ENCODE measurements around the gene MRPL28. TPM values are rescaled to one million over a fixed set of nuclear protein-coding genes. Genes with fewer than 3 reads are reported as not detected.

Gene MRPL28
- 51.7 and 69.3 TPM in 2 replicates for total RNA-seq

DNA sequence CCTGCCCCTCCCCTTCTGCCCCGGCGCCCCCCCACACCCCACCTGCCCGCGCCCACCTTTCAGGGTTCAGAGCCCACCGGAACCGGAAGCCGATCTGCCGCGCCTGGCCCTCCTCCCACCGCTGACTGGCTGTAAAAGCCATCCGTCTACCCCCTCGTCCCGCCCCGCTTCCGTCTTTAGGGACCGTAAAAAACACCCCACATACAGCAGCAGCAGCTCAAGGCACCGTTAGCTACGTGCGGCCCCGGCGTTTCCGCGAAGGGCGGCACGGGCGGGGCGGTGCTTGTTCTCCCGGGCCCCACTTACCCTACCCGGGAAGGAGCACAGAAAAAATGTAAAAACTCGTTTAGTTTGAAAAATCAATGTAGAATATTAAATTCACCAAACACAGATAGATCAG is at the start of gene MRPL28:
TSS of gene MRPL28 (minus strand) at position 96 of the 400 bp plus-strand sequence. CDS start 320 bp downstream, outside the sequence.

DNA sequence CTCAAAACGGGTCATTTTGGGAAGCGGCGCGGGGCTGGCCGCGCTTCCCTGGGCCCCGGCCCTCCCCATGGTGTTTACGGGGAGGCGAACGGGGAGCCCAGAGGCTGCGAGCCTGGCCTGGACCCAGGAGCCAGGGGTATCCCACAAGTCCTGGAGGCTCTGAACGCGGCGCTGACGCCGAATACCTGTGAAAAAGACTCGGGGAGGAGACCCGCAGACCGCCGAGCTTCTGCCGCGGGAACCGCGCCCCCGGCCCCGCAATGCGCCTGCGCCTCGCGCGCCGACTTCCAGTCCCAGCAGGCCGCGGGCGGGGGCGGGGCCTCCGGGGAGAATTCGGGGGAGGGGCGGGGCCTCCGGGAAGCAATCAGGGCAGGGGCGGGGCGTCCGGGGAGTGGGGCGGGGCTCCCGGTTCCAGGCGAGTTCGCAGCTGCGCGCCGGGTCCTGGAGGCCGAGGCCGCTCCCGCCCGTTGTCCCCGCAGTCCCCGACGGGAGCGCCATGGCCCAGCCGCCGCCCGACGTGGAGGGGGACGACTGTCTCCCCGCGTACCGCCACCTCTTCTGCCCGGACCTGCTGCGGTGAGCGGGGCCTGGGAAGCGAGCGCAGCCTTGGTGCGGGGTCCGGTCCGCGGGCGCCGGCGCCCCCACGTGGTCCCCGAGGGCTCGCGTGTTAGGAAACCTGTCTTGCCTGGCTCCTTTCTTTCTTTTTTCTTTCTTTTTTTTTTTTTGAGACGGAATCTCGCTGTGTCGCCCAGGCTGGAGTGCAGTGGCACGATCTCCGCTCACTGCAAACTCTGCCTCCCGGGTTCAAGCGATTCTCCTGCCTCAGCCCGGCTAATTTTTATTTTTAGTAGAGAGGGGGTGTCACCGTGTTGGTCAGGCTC is 31.4 kb upstream of the MRPL28 start, which contains the start of gene DECR2:
TSS of gene DECR2 (plus strand) at position 418 of the 881 bp plus-strand sequence. CDS start at position 497, 79 bp downstream.

DNA sequence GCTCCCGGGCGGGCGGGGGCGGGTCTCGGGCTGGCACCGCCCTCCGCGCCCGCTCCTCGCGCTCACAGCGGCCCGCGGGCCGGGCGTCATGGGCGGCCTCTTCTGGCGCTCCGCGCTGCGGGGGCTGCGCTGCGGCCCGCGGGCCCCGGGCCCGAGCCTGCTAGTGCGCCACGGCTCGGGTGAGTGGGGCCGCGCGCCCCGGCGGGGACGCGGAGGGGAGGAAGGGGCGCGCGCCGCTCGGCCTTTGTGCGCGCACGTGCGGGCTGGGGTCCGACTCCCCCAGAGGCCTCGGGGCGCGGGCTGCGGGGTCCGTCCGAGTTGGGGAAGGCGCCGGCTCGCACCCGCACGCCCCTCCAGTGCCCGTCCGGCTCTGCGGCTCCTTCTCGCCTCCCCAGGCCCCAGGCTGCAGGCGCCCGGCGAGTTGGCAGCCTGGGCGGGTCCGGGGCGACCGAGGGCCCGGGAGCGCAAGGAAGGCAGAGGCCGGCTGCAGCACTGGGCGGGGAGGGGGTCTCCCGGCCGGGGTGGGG is 26.9 kb upstream of the MRPL28 start, which contains the start of gene NME4:
TSS of gene NME4 (plus strand) at position 65 of the 527 bp plus-strand sequence. CDS start at position 89, 24 bp downstream.

DNA sequence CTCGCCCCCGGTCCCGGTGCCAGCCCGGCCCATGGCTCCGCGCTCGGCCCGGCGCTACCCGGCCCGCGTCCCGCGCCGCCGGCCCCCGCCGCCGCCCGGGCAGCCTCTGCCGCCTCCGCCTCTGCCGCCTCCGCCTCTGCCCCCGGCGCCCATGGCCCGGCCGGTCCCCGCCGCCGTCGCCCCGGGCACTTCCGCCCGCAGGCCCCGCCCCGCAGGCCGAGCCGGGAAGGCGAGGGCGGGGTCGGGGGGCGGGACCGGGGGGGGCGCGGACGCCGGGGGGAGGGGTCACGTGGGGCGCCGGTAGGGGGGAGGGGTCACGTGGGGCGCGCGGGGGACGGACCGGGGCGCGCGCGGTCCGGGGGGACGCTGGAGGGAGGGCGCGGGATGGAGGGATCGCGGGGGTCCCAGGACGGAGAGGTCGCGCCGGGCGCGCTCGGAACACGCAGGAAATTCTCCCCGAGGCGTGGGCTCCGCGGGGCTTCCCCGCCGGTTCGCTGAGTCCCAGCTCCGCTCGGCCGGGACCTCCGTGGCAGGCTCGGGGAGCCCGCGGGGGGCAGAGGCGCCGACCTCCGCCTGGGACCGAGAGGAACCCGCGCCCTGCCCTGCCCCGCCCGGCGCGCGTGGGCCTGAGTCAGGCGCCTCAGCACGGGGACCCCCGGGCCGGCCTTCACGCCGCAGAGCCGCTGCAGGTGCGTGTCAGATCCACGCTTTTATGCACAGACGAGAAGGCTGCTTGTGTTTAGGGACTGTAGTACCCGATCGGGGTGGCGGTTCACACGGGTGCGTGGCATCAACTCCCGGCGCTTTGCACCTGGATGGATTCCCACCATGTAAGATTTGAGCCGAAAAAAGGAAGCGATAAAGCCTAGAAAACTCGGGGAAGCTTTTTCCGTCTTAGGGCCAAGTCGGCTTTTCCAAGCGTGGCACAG is 11.7 kb upstream of the MRPL28 start, which contains the start of gene PGAP6:
TSS of gene PGAP6 (minus strand) at position 190 of the 929 bp plus-strand sequence. CDS start at position 33, 157 bp downstream.

DNA sequence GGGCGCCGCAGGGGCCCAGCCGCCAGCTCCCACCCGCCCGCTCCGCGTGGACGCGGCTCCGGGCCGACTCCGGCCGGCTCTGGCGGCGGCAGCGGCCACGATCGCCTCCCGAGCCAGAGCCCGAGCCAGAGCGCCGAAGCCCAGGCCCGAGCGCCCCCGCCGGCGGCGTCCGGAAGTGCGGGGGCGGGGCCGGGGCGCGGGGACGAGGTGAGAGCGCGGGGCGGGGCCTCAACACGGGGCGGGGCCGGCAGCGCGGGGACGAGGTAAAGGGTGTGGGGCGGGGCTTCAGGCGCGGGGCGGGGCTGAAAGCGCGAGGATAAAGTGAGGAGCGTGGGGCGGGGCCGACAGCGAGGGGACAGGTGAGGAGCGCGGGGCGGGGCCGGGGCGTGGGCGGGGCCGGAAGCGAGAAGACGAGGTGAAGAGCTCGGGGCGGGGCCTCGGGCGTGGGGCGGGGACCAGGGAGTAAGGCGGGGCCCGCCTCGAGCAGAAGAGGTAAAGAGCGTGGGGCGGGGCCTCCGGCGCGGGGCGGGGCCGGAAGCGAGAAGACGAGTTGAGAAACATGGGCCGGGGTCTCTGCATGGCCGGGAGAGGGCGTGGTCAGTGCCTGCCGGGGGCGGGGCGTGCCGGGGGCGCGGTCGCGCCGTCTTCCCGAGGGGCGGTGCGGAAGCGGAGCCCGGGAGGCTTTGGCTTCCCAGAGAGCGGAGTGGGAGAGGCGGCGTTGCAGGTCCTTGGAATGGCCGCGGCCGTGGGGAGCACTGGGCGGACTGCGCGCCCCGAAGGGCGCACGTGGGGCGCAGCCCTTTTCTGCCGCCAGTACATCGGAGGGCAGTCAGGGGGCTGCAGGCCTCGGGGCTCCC is 17.6 kb downstream of the MRPL28 start, which contains the start of gene AXIN1:
TSS of gene AXIN1 (minus strand) at position 177 of the 857 bp plus-strand sequence. CDS start 5,698 bp downstream, outside the sequence.

Other genes starting within 250 kb of the MRPL28 start
- 10.1 and 17.8 TPM in 2 replicates for gene NPRL3, start 231.9 kb downstream of the MRPL28 start, total RNA-seq
- gene HBZ, start 217.9 kb downstream of the MRPL28 start, total RNA-seq, result not detected in 2 replicates
- gene HBM, start 204.6 kb downstream of the MRPL28 start, total RNA-seq, result not detected in 2 replicates
- gene HBA2, start 197.7 kb downstream of the MRPL28 start, total RNA-seq, result not detected in 2 replicates
- gene HBA1, start 193.9 kb downstream of the MRPL28 start, total RNA-seq, result not detected in 2 replicates
- gene HBQ1, start 190.1 kb downstream of the MRPL28 start, total RNA-seq, result not detected in 2 replicates
- gene LUC7L, start 141.1 kb downstream of the MRPL28 start, total RNA-seq, result 43.9 and 44.2 TPM in 2 replicates
- gene FAM234A, start 135.7 kb downstream of the MRPL28 start, total RNA-seq, result 122 and 156 TPM in 2 replicates
- gene RGS11, start 94.6 kb downstream of the MRPL28 start, total RNA-seq, result 1.8 and 2.4 TPM in 2 replicates
- gene ARHGDIG, start 89.9 kb downstream of the MRPL28 start, total RNA-seq, result 0.28 and 1.5 TPM in 2 replicates
- 0.51 and 2.4 TPM in 2 replicates for gene PDIA2, start 87.4 kb downstream of the MRPL28 start, total RNA-seq
- 16.6 and 30.8 TPM in 2 replicates for gene AXIN1, start 17.8 kb downstream of the MRPL28 start, total RNA-seq
- 59.7 and 107 TPM in 2 replicates for gene PGAP6, start 11.4 kb upstream of the MRPL28 start, total RNA-seq
- gene NME4, start 26.7 kb upstream of the MRPL28 start, total RNA-seq, result 63.2 and 80.6 TPM in 2 replicates
- 7.1 and 11.8 TPM in 2 replicates for gene DECR2, start 31.3 kb upstream of the MRPL28 start, total RNA-seq
- gene RAB11FIP3, start 55.1 kb upstream of the MRPL28 start, total RNA-seq, result 18.7 and 32.6 TPM in 2 replicates
- gene CAPN15, start 157.2 kb upstream of the MRPL28 start, total RNA-seq, result 26.7 and 52.6 TPM in 2 replicates
- not detected in 2 replicates for gene PRR35, start 189.9 kb upstream of the MRPL28 start, total RNA-seq
- gene NHLRC4, start 196.5 kb upstream of the MRPL28 start, total RNA-seq, result 0.97 and 1.5 TPM in 2 replicates
- gene PIGQ, start 199.4 kb upstream of the MRPL28 start, total RNA-seq, result 25.8 and 26.2 TPM in 2 replicates
- 11.3 and 15.8 TPM in 2 replicates for gene RAB40C, start 219.5 kb upstream of the MRPL28 start, total RNA-seq